MM.1S (cell line): ENCODE data around the gene CLMN.
A peak's percentile ranks its signal among the peaks of the same experiment; 100 is the strongest.

Experiments used
- DNase-seq: peaks from one replicate; pipeline ENCODE4 v3.0.0-alpha.2; 2015
- H2AFZ ChIP-seq: fragments of 300-600 bp; sonication (generic); 2 replicates; pipeline ENCODE4 v1.6.0; 2016; ENCODE audit warnings: antibody characterized with exemption, low read length
- H3F3A ChIP-seq: fragments of 300-600 bp; sonication (generic); 2 replicates; pipeline ENCODE4 v1.6.1; 2016; ENCODE audit warnings: mild to moderate bottlenecking, antibody characterized with exemption, low read length, moderate library complexity, mixed read lengths; ENCODE audit not compliant: insufficient read depth
- H3K27ac ChIP-seq: fragments of 300-600 bp; sonication (generic); 2 replicates; pipeline ENCODE4 v1.5.1; 2016; ENCODE audit warnings: mild to moderate bottlenecking, low read length
- H3K27me3 ChIP-seq: fragments of 300-600 bp; sonication (generic); replicated peaks from 2 replicates; pipeline ENCODE4 v1.6.0; 2016; ENCODE audit warnings: low read length; ENCODE audit not compliant: insufficient read depth
- H3K36me3 ChIP-seq: fragments of 300-600 bp; sonication (generic); replicated peaks from 2 replicates; pipeline ENCODE4 v1.6.1; 2016; ENCODE audit warnings: mild to moderate bottlenecking, low read length, mixed read lengths; ENCODE audit not compliant: insufficient read depth
- H3K4me1 ChIP-seq: fragments of 300-600 bp; sonication (generic); 2 replicates; pipeline ENCODE4 v1.6.1; 2016; ENCODE audit warnings: low read length, mixed read lengths
- H3K4me2 ChIP-seq: fragments of 300-600 bp; sonication (generic); 2 replicates; pipeline ENCODE4 v1.6.0; 2016; ENCODE audit warnings: low read depth, low read length
- H3K4me3 ChIP-seq: fragments of 300-600 bp; sonication (generic); 2 replicates; pipeline ENCODE4 v1.5.1; 2016; ENCODE audit warnings: low read length, mixed read lengths
- H3K79me2 ChIP-seq: fragments of 300-600 bp; sonication (generic); 2 replicates; pipeline ENCODE4 v1.6.1; 2016; ENCODE audit warnings: mixed run types, low read length, mixed read lengths
- H3K9ac ChIP-seq: fragments of 300-600 bp; sonication (generic); 2 replicates; pipeline ENCODE4 v1.6.1; 2016; ENCODE audit warnings: low read length, mixed read lengths
- H3K9me2 ChIP-seq: fragments of 300-600 bp; sonication (generic); replicated peaks from 2 replicates; pipeline ENCODE4 v1.6.1; 2016; ENCODE audit warnings: mild to moderate bottlenecking, low read length, mixed read lengths; ENCODE audit not compliant: insufficient read depth
- H3K9me3 ChIP-seq: fragments of 300-600 bp; sonication (generic); replicated peaks from 2 replicates; pipeline ENCODE4 v1.6.1; 2016; ENCODE audit warnings: mild to moderate bottlenecking, low read length, mixed read lengths; ENCODE audit not compliant: insufficient read depth
- H4K20me1 ChIP-seq: fragments of 300-600 bp; sonication (generic); 2 replicates; pipeline ENCODE4 v1.6.1; 2016; ENCODE audit warnings: mild to moderate bottlenecking, low read length, moderate library complexity, mixed read lengths; ENCODE audit not compliant: insufficient read depth
- CTCF ChIP-seq: fragments of 300-600 bp; sonication (generic); IDR thresholded peaks from 2 replicates; pipeline ENCODE4 v1.5.1; 2016; ENCODE audit warnings: antibody characterized with exemption, low read length, mixed read lengths
- EZH2 ChIP-seq: fragments of 300-600 bp; sonication (generic); optimal IDR thresholded peaks from 2 replicates; pipeline ENCODE3; 2017; ENCODE audit warnings: low read depth, mild to moderate bottlenecking, antibody characterized with exemption, low read length, mixed read lengths
- EZH2phosphoT487 ChIP-seq: fragments of 300-600 bp; sonication (generic); IDR thresholded peaks from 2 replicates; pipeline ENCODE4 v1.6.1; 2018; ENCODE audit warnings: antibody characterized with exemption, low read length

Gene CLMN, protein sequence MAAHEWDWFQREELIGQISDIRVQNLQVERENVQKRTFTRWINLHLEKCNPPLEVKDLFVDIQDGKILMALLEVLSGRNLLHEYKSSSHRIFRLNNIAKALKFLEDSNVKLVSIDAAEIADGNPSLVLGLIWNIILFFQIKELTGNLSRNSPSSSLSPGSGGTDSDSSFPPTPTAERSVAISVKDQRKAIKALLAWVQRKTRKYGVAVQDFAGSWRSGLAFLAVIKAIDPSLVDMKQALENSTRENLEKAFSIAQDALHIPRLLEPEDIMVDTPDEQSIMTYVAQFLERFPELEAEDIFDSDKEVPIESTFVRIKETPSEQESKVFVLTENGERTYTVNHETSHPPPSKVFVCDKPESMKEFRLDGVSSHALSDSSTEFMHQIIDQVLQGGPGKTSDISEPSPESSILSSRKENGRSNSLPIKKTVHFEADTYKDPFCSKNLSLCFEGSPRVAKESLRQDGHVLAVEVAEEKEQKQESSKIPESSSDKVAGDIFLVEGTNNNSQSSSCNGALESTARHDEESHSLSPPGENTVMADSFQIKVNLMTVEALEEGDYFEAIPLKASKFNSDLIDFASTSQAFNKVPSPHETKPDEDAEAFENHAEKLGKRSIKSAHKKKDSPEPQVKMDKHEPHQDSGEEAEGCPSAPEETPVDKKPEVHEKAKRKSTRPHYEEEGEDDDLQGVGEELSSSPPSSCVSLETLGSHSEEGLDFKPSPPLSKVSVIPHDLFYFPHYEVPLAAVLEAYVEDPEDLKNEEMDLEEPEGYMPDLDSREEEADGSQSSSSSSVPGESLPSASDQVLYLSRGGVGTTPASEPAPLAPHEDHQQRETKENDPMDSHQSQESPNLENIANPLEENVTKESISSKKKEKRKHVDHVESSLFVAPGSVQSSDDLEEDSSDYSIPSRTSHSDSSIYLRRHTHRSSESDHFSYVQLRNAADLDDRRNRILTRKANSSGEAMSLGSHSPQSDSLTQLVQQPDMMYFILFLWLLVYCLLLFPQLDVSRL

DNA sequence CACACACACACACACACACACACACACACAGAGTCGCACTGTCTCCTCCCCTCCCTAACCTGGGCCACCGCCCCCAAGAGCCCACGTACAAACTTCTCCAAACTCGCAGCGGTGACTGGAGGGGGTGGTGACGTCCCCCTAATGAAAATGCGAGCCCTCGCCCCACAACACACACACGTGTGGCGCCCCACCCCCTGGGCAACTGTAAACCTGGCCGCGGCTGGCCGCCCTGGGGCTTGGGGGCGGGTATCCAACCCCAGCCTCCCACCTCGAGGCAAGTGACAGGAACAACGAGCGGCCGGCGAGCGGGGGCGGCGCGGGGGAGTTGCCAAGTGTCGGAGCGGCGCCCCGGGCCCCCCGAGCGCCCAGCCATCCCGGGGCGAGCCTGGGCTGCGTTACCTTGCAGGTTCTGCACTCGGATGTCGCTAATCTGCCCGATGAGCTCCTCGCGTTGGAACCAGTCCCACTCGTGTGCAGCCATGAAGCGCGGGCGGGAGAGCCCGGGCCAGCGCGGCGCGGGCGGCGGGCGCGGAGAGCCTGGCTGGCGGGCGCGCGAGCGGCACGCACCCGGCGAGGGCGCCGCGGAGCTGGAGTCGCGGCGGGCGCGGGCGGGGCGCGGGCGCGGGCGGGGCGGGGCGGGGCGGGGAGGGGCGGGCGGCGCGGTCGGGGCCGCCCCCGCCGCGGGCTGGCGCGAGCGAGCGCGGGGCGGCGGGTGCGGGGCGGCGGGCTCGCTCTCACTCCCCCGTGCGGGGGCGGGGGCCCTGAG is at the start of gene CLMN:
CLMN (minus strand) TSS at position 597 of the 766 bp plus-strand sequence; CDS start at position 481, 116 bp downstream.
- H4K20me1 ChIP-seq, result no peaks in the 10 kb centered on the region
- H3K27me3 ChIP-seq, result no peaks in the 10 kb centered on the region
- DNase-seq, result peak; percentile 20
- H3K4me3 ChIP-seq, result peak within 1 kb of the TSS; percentile 74
- H3K36me3 ChIP-seq, result no peaks in the 10 kb centered on the region
- 0 out of 2 replicates have a peak, but pooled peaks cover 2% of the 10 kb centered on the region for H3F3A ChIP-seq
- H3K9me2 ChIP-seq, result no peaks in the 10 kb centered on the region
- peaks cover 27% of the 10 kb centered on the region for H3K79me2 ChIP-seq
- H3K9me3 ChIP-seq, result no peaks in the 10 kb centered on the region
- H2AFZ ChIP-seq, result peak within 1 kb of the TSS; percentile 61
- peak within 1 kb of the TSS; percentile 63 for H3K4me2 ChIP-seq
- H3K9ac ChIP-seq, result peak within 1 kb of the TSS; percentile 60; the same call in 1 of the 2 replicates
- H3K27ac ChIP-seq, result peak within 1 kb of the TSS; percentile 44; the same call in 1 of the 2 replicates
- H3K4me1 ChIP-seq, result peaks cover 1% of the 10 kb centered on the region; the same call in 1 of the 2 replicates
- no peak for TF ChIP-seq CTCF
- no peak for TF ChIP-seq EZH2phosphoT487
- no peak for TF ChIP-seq EZH2

GRCh38 chr14:95365401-95365800 is 45.7 kb upstream of the CLMN start:
- no peaks in the 10 kb centered on the region for H4K20me1 ChIP-seq
- DNase-seq, result no peak
- no peaks in the 10 kb centered on the region for H3F3A ChIP-seq
- H3K4me2 ChIP-seq, result no peak overlapping the region
- no peaks in the 10 kb centered on the region for H3K9me2 ChIP-seq
- H3K9me3 ChIP-seq, result no peaks in the 10 kb centered on the region
- no peak overlapping the region for H3K4me3 ChIP-seq
- no peak overlapping the region for H3K9ac ChIP-seq
- H3K36me3 ChIP-seq, result no peaks in the 10 kb centered on the region
- H3K79me2 ChIP-seq, result no peaks in the 10 kb centered on the region
- H3K27ac ChIP-seq, result no peak overlapping the region
- no peak overlapping the region for H2AFZ ChIP-seq
- no peak for TF ChIP-seq CTCF
- TF ChIP-seq EZH2, result no peak
- TF ChIP-seq EZH2phosphoT487, result no peak
- no peaks in the 10 kb centered on the region for H3K27me3 ChIP-seq
- H3K4me1 ChIP-seq, result no peaks in the 10 kb centered on the region

- no peak for DNase-seq
- no peak for TF ChIP-seq EZH2phosphoT487
- TF ChIP-seq EZH2, result no peak
- H3K9me3 ChIP-seq, result no peaks in the 10 kb centered on the region
Observed at GRCh38 chr14:95364481-95365209, 44.9 kb upstream of the CLMN start.

More at GRCh38 chr14:95364481-95365209, 44.9 kb upstream of the CLMN start:
- H3K4me3 ChIP-seq, result no peak overlapping the region
- H3K79me2 ChIP-seq, result no peaks in the 10 kb centered on the region
- H4K20me1 ChIP-seq, result no peaks in the 10 kb centered on the region
- no peak overlapping the region for H2AFZ ChIP-seq
- no peaks in the 10 kb centered on the region for H3K36me3 ChIP-seq
- no peaks in the 10 kb centered on the region for H3F3A ChIP-seq
- H3K9me2 ChIP-seq, result no peaks in the 10 kb centered on the region
- no peak overlapping the region for H3K4me2 ChIP-seq
- H3K27me3 ChIP-seq, result no peaks in the 10 kb centered on the region
- H3K27ac ChIP-seq, result no peak overlapping the region
- H3K9ac ChIP-seq, result no peak overlapping the region
- no peaks in the 10 kb centered on the region for H3K4me1 ChIP-seq
